ENCODE data around the gene SDF2. TPM values are rescaled to one million over a fixed set of nuclear protein-coding genes. Genes with fewer than 3 reads are reported as not detected.

SDF2 gene
- total and polyA plus RNA-seq, 9 of the 15 experiments (the other 6 are each of a cell fraction or from before 2014, with no cell fraction given): 41.2 to 132 (median 65.6) TPM

DNA sequence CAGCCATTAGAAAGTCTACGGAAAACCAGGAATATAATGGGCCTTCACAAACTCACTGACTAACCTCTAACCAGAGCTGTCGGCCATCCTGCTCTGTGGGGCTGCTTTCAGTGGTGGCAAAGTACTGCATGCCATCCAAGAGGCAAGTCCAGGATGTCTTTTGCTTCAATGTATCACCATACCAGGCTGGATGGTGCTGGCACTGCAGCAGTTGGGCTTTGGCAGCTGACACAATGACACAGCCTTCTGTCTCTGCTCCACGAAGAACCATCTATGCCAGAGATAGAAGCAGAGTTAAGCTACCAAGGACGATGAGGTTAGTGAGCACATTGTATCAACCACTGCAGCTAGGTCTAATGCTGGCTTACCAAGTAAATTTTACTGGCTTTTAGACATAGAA, 38.0 kb downstream of the SDF2 start:
- TF ChIP-seq BCOR (IDR thresholded peaks at IDR 0.05) (no peak), XRCC4 (IDR thresholded peaks at IDR 0.05; ENCODE audit: extremely low read depth, insufficient read depth, insufficient read length) (no peak)
- Histone ChIP-seq H3K36me3 (ENCODE audit: control insufficient read depth, insufficient read depth, low read length) (peaks cover 96% of the 10 kb centered on the region), H3K9me1 (ENCODE audit: control insufficient read depth, insufficient read depth, low read length) (no peaks in the 10 kb centered on the region), H4K20me1 (replicated peaks; ENCODE audit: control insufficient read depth, insufficient read depth, low read length) (no peaks in the 10 kb centered on the region), H3K9ac (ENCODE audit: insufficient read depth in 1 of 2, low read depth in 2 of 2, low read length in 2 of 2) (no peak overlapping the region), H3K9me3 (replicated peaks; ENCODE audit: control insufficient read depth, insufficient read depth, low read depth, low read length) (no peaks in the 10 kb centered on the region), H3K27me3 (ENCODE audit: control insufficient read depth in 2 of 2, insufficient read depth in 2 of 2, low read length in 2 of 2) (no peaks in the 10 kb centered on the region), H3K4me1 (replicated peaks in 1 of 2; ENCODE audit: control insufficient read depth in 2 of 2, insufficient read depth in 2 of 2, low read length in 2 of 2) (no peaks in the 10 kb centered on the region), H3K79me2 (ENCODE audit: control insufficient read depth, insufficient read depth, low read length) (no peaks in the 10 kb centered on the region), H3K27ac (ENCODE audit: extremely low read depth, low read depth, low read length) (no peak overlapping the region), H3K4me3 (no peak overlapping the region), H2AFZ (ENCODE audit: low read depth, low read length) (no peak overlapping the region), H3K4me2 (ENCODE audit: insufficient read depth, low read length) (no peak overlapping the region)
- no TSS peak for BruUV-seq (replicated peaks)
- FAIRE-seq: no peak
- intact Hi-C loops (cut with micrococcal nuclease) (no loop called here), in situ Hi-C loops (cut with MboI) (no loop called here)
- ChIA-PET CTCF (ENCODE audit: low intra/inter-chr PET ratio) (no interaction called here), POLR2A (interaction anchor here (0.6 to 1.7 kb wide), 6 partner anchors 11 to 192 kb away, joined by 3 to 7 read pairs (median 4); partner anchors contain the start of gene BLTP2)
- no peak for ATAC-seq
- WGBS (ENCODE audit: insufficient coverage, low coverage, missing lambda C conversion rate): 89% methylated on average over 4 of the region's 4 CpGs
- DNase-seq (ENCODE audit: extremely low read depth in 1 of 4, low spot score in 3 of 4): no peak

- H3K79me2 ChIP-seq (ENCODE audit: control insufficient read depth, insufficient read depth, low read length): no peaks in the 10 kb centered on the region
- WGBS (ENCODE audit: insufficient coverage, low coverage, missing lambda C conversion rate): 78% methylated on average over 3 of the region's 3 CpGs
- no peak overlapping the region for H3K4me3 ChIP-seq
- H3K4me2 ChIP-seq (ENCODE audit: insufficient read depth, low read length): no peak overlapping the region
- H3K9me1 ChIP-seq (ENCODE audit: control insufficient read depth, insufficient read depth, low read length): no peaks in the 10 kb centered on the region
- CTCF ChIA-PET (ENCODE audit: low intra/inter-chr PET ratio): no interaction called here
- POLR2A ChIA-PET: interaction anchor here (0.6 to 1.7 kb wide), 3 partner anchors 8 to 22 kb away, joined by 3 to 5 read pairs (median 3); no protein-coding TSS in a partner anchor
- no peak overlapping the region for H3K27ac ChIP-seq (ENCODE audit: extremely low read depth, low read depth, low read length)
- no peak for ATAC-seq
- intact Hi-C loops (cut with micrococcal nuclease): no loop called here
- H3K9ac ChIP-seq (ENCODE audit: insufficient read depth in 1 of 2, low read depth in 2 of 2, low read length in 2 of 2): no peak overlapping the region
- no peaks in the 10 kb centered on the region for H4K20me1 ChIP-seq (replicated peaks; ENCODE audit: control insufficient read depth, insufficient read depth, low read length)
- BruUV-seq (replicated peaks): no TSS peak
- no peak overlapping the region for H2AFZ ChIP-seq (ENCODE audit: low read depth, low read length)
- FAIRE-seq: no peak
- no peaks in the 10 kb centered on the region for H3K9me3 ChIP-seq (replicated peaks; ENCODE audit: control insufficient read depth, insufficient read depth, low read depth, low read length)
- DNase-seq (ENCODE audit: extremely low read depth in 1 of 4, low spot score in 3 of 4): no peak
- no peaks in the 10 kb centered on the region for H3K4me1 ChIP-seq (replicated peaks in 1 of 2; ENCODE audit: control insufficient read depth in 2 of 2, insufficient read depth in 2 of 2, low read length in 2 of 2)
- in situ Hi-C loops (cut with MboI): no loop called here
- peaks cover 97% of the 10 kb centered on the region for H3K36me3 ChIP-seq (ENCODE audit: control insufficient read depth, insufficient read depth, low read length)
- no peaks in the 10 kb centered on the region for H3K27me3 ChIP-seq (ENCODE audit: control insufficient read depth in 2 of 2, insufficient read depth in 2 of 2, low read length in 2 of 2)
- TF ChIP-seq POLR2AphosphoS5 (IDR thresholded peaks at IDR 0.05; ENCODE audit: control insufficient read depth, insufficient read depth, low read depth, low read length) (no peak), ZNF124 (CRISPR knock-in tag; IDR thresholded peaks at IDR 0.05) (no peak), ZNF12 (CRISPR knock-in tag; IDR thresholded peaks at IDR 0.05) (no peak), NR1H2 (CRISPR knock-in tag; IDR thresholded peaks at IDR 0.05) (no peak), PHB2 (IDR thresholded peaks at IDR 0.05; ENCODE audit: low read depth) (no peak), KAT2B (IDR thresholded peaks at IDR 0.05; ENCODE audit: low read depth, low read length) (no peak), CC2D1A (IDR thresholded peaks at IDR 0.05) (no peak), ZNF395 (CRISPR knock-in tag; IDR thresholded peaks at IDR 0.05) (no peak), GTF3C2 (IDR thresholded peaks at IDR 0.05; ENCODE audit: borderline replicate concordance, extremely low read depth, insufficient read length) (no peak), ZNF668 (CRISPR knock-in tag; IDR thresholded peaks at IDR 0.05) (no peak), TBL1XR1 (IDR thresholded peaks at IDR 0.05; ENCODE audit: low read length in 2 of 2) (no peak), CBFB (CRISPR knock-in tag; IDR thresholded peaks at IDR 0.05) (no peak)
Observed at GRCh38 chr17:28622186-28622585, 39.5 kb downstream of the SDF2 start.
